Stimulated activated CD8-positive, alpha-beta memory T cell treated with anti-CD3 and anti-CD28 coated beads, Interleukin-7, amount 100 ng/mL, for 1 hour (primary cell): Measurements from ENCODE around the gene RNF169.

Experiments used
- DNase-seq, 2 donors: peaks; one replicate each; pipeline ENCODE4 v3.0.0-alpha.2; 2020; ENCODE audit warnings: low read depth in 2 of 2

RNF169 gene

DNA sequence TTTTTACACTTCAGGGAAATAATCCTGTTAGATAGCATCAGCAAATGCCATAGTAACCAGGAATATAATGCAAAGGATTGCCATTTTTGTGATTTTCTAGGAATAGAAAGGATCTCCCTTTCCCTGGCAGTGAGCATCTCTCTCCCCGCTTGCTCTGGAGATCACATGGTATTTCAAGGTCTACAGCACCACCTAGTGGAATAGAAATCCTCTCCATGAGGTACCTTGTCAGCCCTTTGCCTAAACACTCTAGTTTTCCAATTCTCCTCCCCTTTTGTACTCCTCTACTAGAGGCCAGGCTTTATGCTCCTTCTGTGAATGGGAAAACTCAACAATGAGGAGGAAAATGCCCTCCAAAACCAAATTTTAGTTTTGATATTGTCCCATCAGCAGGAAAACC, 121.8 kb downstream of the RNF169 start:
- no peak for DNase-seq

DNA sequence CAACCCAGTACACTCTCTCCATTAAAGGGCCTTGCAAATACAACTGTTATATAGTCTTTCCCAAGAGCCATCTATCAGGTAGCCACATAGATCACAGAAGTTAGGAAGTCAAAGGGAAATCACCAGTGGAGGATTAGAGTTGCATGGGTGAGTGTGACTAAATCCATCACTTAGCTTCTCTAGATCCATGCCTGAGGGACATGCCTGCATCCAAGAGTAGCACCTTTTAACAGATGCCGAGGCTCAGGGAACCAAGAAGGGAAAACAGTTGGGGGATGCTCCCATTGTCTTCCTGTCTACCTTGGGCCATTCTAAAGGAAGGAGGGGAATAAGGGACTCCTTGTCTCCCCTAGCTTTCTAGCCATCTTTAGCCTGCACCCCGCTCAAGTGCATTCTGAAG, 122.4 kb downstream of the RNF169 start:
- DNase-seq, result no peak

DNA sequence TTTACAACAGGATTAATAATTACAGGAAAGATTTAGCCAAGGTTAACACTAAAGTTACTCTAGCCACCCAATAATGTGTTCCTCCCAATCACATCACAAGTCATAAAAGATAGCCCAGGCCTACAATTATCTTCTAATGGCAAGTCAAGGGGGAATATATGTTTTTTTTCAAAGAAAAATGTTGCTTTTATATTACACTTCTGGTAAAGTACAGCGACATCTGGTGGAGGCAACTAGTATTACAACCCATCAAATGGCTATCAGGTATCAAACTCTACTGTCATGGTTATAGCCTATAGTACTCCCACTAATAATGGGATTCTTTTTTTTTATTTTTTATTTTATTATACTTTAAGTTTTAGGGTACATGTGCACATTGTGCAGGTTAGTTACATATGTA, 128.5 kb downstream of the RNF169 start:
- DNase-seq, result no peak
